Neural cell (in vitro differentiated cells): Measurements from ENCODE around the gene COPG1. TPM values are rescaled to one million over a fixed set of nuclear protein-coding genes. Genes with fewer than 3 reads are reported as not detected.

Experiments
- H2AFZ ChIP-seq: fragments of 200-600, 300-800 bp; sonication (generic), shearing (Covaris generic); 2 replicates; pipeline ENCODE4 v1.6.0; 2014; ENCODE audit warnings: low read depth, mild to moderate bottlenecking, antibody characterized with exemption, low read length, moderate library complexity
- H3F3A ChIP-seq: fragments of 200-600 bp; shearing (Covaris generic); 2 replicates; pipeline ENCODE4 v1.6.1; 2016; ENCODE audit warnings: mild to moderate bottlenecking, moderate library complexity, mixed read lengths, antibody characterized with exemption, low read length; ENCODE audit not compliant: insufficient read depth, poor library complexity, severe bottlenecking
- H3K27ac ChIP-seq: fragments of 200-600, 300-800 bp; sonication (generic), shearing (Covaris generic); 2 replicates; pipeline ENCODE4 v1.5.1; 2014; ENCODE audit warnings: mild to moderate bottlenecking, low read length, moderate library complexity
- H3K27me3 ChIP-seq: fragments of 300-800, 200-600 bp; sonication (generic), shearing (Covaris generic); 2 replicates; pipeline ENCODE4 v1.6.0; 2014; ENCODE audit warnings: mild to moderate bottlenecking, low read depth, low read length, moderate library complexity; ENCODE audit not compliant: insufficient read depth
- H3K36me3 ChIP-seq: fragments of 300-800, 200-600 bp; sonication (generic), shearing (Covaris generic); 2 replicates; pipeline ENCODE4 v1.5.1; 2014; ENCODE audit warnings: mild to moderate bottlenecking, antibody characterized with exemption, low read length, moderate library complexity; ENCODE audit not compliant: insufficient read depth
- H3K4me2 ChIP-seq: fragments of 300-800, 200-600 bp; sonication (generic), shearing (Covaris generic); 2 replicates; pipeline ENCODE4 v1.6.0; 2014; ENCODE audit warnings: mild to moderate bottlenecking, low read length
- H3K4me3 ChIP-seq: fragments of 300-800, 200-600 bp; sonication (generic), shearing (Covaris generic); 2 replicates; pipeline ENCODE4 v1.5.1; 2014; ENCODE audit warnings: mild to moderate bottlenecking, low read length, moderate library complexity
- H3K79me2 ChIP-seq: fragments of 200-600 bp; shearing (Covaris generic); replicated peaks from 2 replicates; pipeline ENCODE4 v1.6.0; 2014; ENCODE audit warnings: mild to moderate bottlenecking, low read length, moderate library complexity; ENCODE audit not compliant: insufficient read depth
- H3K9ac ChIP-seq: fragments of 300-800, 200-600 bp; sonication (generic), shearing (Covaris generic); 2 replicates; pipeline ENCODE4 v1.6.1; 2016; ENCODE audit warnings: mild to moderate bottlenecking, low read length, mixed read lengths
- H3K9me2 ChIP-seq: fragments of 200-600 bp; shearing (Covaris generic); 2 replicates; pipeline ENCODE4 v1.6.1; 2016; ENCODE audit warnings: mild to moderate bottlenecking, low read length, mixed read lengths; ENCODE audit not compliant: insufficient read depth
- H3K9me3 ChIP-seq: fragments of 200-600, 300-800 bp; sonication (generic), shearing (Covaris generic); 2 replicates; pipeline ENCODE4 v1.6.1; 2016; ENCODE audit warnings: mild to moderate bottlenecking, mixed run types, low read length, moderate library complexity, mixed read lengths
- H4K20me1 ChIP-seq: fragments of 200-600 bp; shearing (Covaris generic); 2 replicates; pipeline ENCODE4 v1.6.1; 2016; ENCODE audit warnings: mild to moderate bottlenecking, mixed run types; ENCODE audit not compliant: insufficient read depth
- CTCF ChIP-seq: fragments of 450-650 bp; IDR thresholded peaks from 2 replicates; pipeline ENCODE4 v1.5.1; 2014; ENCODE audit warnings: antibody characterized with exemption, mild to moderate bottlenecking, moderate library complexity; ENCODE audit not compliant: poor library complexity, severe bottlenecking
- EP300 ChIP-seq: fragments of 450-650 bp; conservative IDR thresholded peaks from 2 replicates; pipeline ENCODE4 v1.6.1; 2014; ENCODE audit warnings: antibody characterized with exemption, mild to moderate bottlenecking, moderate library complexity; ENCODE audit not compliant: poor library complexity, severe bottlenecking
- EZH2 ChIP-seq: fragments of 200-600, 300-800 bp; shearing (Covaris generic), sonication (generic); IDR thresholded peaks from 2 replicates; pipeline ENCODE4 v1.6.1; 2014; ENCODE audit warnings: antibody characterized with exemption, low read length, borderline replicate concordance, mild to moderate bottlenecking; ENCODE audit not compliant: insufficient read depth, poor library complexity, severe bottlenecking
- MXI1 ChIP-seq: fragments of 450-650 bp; conservative IDR thresholded peaks from 2 replicates; pipeline ENCODE4 v1.6.1; 2014; ENCODE audit warnings: antibody characterized with exemption, mild to moderate bottlenecking; ENCODE audit not compliant: poor library complexity, severe bottlenecking
- POLR2AphosphoS5 ChIP-seq: IDR thresholded peaks from 2 replicates; pipeline ENCODE4 v1.6.1; 2012
- RAD21 ChIP-seq: fragments of 450-650 bp; conservative IDR thresholded peaks from 2 replicates; pipeline ENCODE4 v1.6.1; 2014; ENCODE audit warnings: antibody characterized with exemption, mild to moderate bottlenecking, moderate library complexity
- REST ChIP-seq: IDR thresholded peaks from 2 replicates; pipeline ENCODE4 v1.6.1; 2012; ENCODE audit warnings: borderline replicate concordance
- SMC3 ChIP-seq: fragments of 450-650 bp; conservative IDR thresholded peaks from 2 replicates; pipeline ENCODE4 v1.6.1; 2014; ENCODE audit warnings: antibody characterized with exemption, mild to moderate bottlenecking, moderate library complexity; ENCODE audit not compliant: poor library complexity
- TAF1 ChIP-seq: IDR thresholded peaks from 2 replicates; pipeline ENCODE4 v1.6.1; 2012; ENCODE audit warnings: low read depth
- polyA plus RNA-seq: library from polyadenylated mRNA; depleted of rRNA; stranded (reverse); fragments of >200 nt; gene quantifications from 2 replicates; pipeline ENCODE4 v1.2.3, GENCODE V29; 2014

COPG1 gene
- polyA plus RNA-seq, 1 donor from 2014 or later: 75.0 TPM

- Histone ChIP-seq H3K4me2 (no peak overlapping the region), H3K79me2 (no peaks in the 10 kb centered on the region), H3K4me3 (no peak overlapping the region), H3K36me3 (no peaks in the 10 kb centered on the region), H3K9ac (no peak overlapping the region), H3K27me3 (no peaks in the 10 kb centered on the region), H3K9me3 (no peaks in the 10 kb centered on the region), H3F3A (no peaks in the 10 kb centered on the region), H4K20me1 (no peaks in the 10 kb centered on the region), H3K9me2 (no peaks in the 10 kb centered on the region), H3K27ac (no peak overlapping the region), H2AFZ (no peak overlapping the region)
- TF ChIP-seq CTCF (no peak), POLR2AphosphoS5 (no peak), SMC3 (no peak), REST (no peak), EZH2 (no peak), EP300 (no peak), RAD21 (no peak), MXI1 (no peak), TAF1 (no peak)
Observed at GRCh38 chr3:129211345-129211744, 38.1 kb upstream of the COPG1 start.

GRCh38 chr3:129211772-129212171 is 37.6 kb upstream of the COPG1 start:
- Histone ChIP-seq H3K9ac (no peak overlapping the region), H3K9me2 (no peaks in the 10 kb centered on the region), H4K20me1 (no peaks in the 10 kb centered on the region), H3K79me2 (no peaks in the 10 kb centered on the region), H3K36me3 (no peaks in the 10 kb centered on the region), H2AFZ (no peak overlapping the region), H3K27me3 (no peaks in the 10 kb centered on the region), H3K4me3 (no peak overlapping the region), H3F3A (no peaks in the 10 kb centered on the region), H3K27ac (no peak overlapping the region), H3K4me2 (no peak overlapping the region), H3K9me3 (no peaks in the 10 kb centered on the region)
- TF ChIP-seq EP300: no peak
- no peak for TF ChIP-seq MXI1
- no peak for TF ChIP-seq TAF1
- TF ChIP-seq RAD21: no peak
- TF ChIP-seq POLR2AphosphoS5: no peak
- TF ChIP-seq SMC3: no peak
- TF ChIP-seq EZH2: no peak
- no peak for TF ChIP-seq REST
- TF ChIP-seq CTCF: no peak
